DND-41 (cell line): ENCODE results near the gene WIPI1.
"Not testable (repeated sequence)": the region's sequence is repeated elsewhere in the genome, so short reads cannot be mapped to it uniquely, and the experiment has no call there.

Experiments used
- EZH2 ChIP-seq: IDR thresholded peaks from 3 replicates; pipeline ENCODE4 v1.6.1; 2012; ENCODE audit warnings: borderline replicate concordance, low read depth, mild to moderate bottlenecking, moderate library complexity, low read length, inconsistent platforms; ENCODE audit not compliant: severe bottlenecking
- TF ChIP-seq, protein P1 (sequence below): IDR thresholded peaks from 2 replicates; pipeline ENCODE4 v1.5.1; 2012; ENCODE audit warnings: borderline replicate concordance, low read length, moderate library complexity, mild to moderate bottlenecking; ENCODE audit not compliant: poor library complexity, severe bottlenecking; ENCODE audit errors: extremely low read depth

DNA sequence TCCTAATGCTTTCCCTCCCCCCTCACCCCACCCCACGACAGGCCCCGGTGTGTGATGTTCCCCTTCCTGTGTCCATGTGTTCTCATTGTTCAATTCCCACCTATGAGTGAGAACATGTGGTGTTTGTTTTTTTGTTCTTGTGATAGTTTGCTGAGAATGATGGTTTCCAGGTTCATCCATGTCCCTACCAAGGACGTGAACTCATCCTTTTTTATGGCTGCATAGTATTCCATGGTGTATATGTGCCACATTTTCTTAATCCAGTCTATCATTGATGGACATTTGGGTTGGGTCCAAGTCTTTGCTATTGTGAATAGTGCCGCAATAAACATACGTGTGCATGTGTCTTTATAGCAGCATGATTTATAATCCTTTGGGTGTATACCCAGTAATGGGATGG lies 53.5 kb downstream of the WIPI1 start:
- TF ChIP-seq, protein P1, sequence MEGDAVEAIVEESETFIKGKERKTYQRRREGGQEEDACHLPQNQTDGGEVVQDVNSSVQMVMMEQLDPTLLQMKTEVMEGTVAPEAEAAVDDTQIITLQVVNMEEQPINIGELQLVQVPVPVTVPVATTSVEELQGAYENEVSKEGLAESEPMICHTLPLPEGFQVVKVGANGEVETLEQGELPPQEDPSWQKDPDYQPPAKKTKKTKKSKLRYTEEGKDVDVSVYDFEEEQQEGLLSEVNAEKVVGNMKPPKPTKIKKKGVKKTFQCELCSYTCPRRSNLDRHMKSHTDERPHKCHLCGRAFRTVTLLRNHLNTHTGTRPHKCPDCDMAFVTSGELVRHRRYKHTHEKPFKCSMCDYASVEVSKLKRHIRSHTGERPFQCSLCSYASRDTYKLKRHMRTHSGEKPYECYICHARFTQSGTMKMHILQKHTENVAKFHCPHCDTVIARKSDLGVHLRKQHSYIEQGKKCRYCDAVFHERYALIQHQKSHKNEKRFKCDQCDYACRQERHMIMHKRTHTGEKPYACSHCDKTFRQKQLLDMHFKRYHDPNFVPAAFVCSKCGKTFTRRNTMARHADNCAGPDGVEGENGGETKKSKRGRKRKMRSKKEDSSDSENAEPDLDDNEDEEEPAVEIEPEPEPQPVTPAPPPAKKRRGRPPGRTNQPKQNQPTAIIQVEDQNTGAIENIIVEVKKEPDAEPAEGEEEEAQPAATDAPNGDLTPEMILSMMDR: not testable (repeated sequence)
- TF ChIP-seq EZH2: not testable (repeated sequence)
